Transverse colon (tissue), 4 donors: Measurements from ENCODE around the gene MED10. TPM values are rescaled to one million over a fixed set of nuclear protein-coding genes. Genes with fewer than 3 reads are reported as not detected.

ENCODE experiments used
- DNase-seq: peaks from one replicate; pipeline ENCODE4 v3.0.0-alpha.2; 2019
- H3K27ac ChIP-seq, 4 donors: fragments of 200-600 bp; sonication (generic); 2 replicates each; pipeline ENCODE4 v1.5.1; 2016 to 2018; ENCODE audit warnings: inconsistent platforms in 4 of 4
- H3K27me3 ChIP-seq: fragments of 200-600 bp; sonication (generic); 2 replicates; pipeline ENCODE4 v1.5.1; 2017; ENCODE audit warnings: inconsistent platforms
- H3K36me3 ChIP-seq, 4 donors: fragments of 200-600 bp; sonication (generic); 2 replicates each; pipeline ENCODE4 v1.5.1; 2017 to 2019; ENCODE audit warnings: inconsistent platforms in 4 of 4
- H3K4me1 ChIP-seq, 4 donors: fragments of 200-600 bp; sonication (generic); 2 replicates each; pipeline ENCODE4 v1.5.1; 2017 to 2020; ENCODE audit warnings: inconsistent platforms in 4 of 4
- H3K4me3 ChIP-seq, 4 donors: fragments of 200-600 bp; sonication (generic); 1 replicate in 1 of 4; 2 replicates in 3 of 4; pipeline versions ENCODE4 v1.5.1 to v1.6.1; 2017 to 2019; ENCODE audit warnings: inconsistent platforms in 4 of 4
- H3K9me3 ChIP-seq, 2 donors: fragments of 200-600 bp; sonication (generic); 2 replicates each; pipeline ENCODE4 v1.5.1; 2017 to 2019; ENCODE audit warnings: inconsistent platforms in 2 of 2
- CTCF ChIP-seq, 5 experiments: fragments of 200-600 bp in 3 of 5; fragments of 450-650 bp in 2 of 5; sonication (generic) in 3 of 5; IDR thresholded peaks; 1 replicate in 2 of 5; 2 replicates in 3 of 5; pipeline ENCODE4 v1.5.1; 2016 to 2017; ENCODE audit warnings: antibody characterized with exemption in 5 of 5, inconsistent platforms in 3 of 5, mild to moderate bottlenecking in 2 of 5, moderate library complexity in 1 of 5
- EP300 ChIP-seq: sonication (generic); formaldehyde crosslinking; IDR thresholded peaks from one replicate; pipeline ENCODE4 v1.6.1; 2017; ENCODE audit warnings: antibody characterized with exemption, low read depth
- POLR2A ChIP-seq: fragments of 450-650 bp; IDR thresholded peaks from one replicate; pipeline ENCODE4 v1.6.1; 2016; ENCODE audit warnings: antibody characterized with exemption, mild to moderate bottlenecking, moderate library complexity
- POLR2AphosphoS5 ChIP-seq, 3 donors: sonication (generic); formaldehyde crosslinking; IDR thresholded peaks; one replicate each; pipeline ENCODE4 v1.6.1; 2016; ENCODE audit warnings: antibody characterized with exemption in 3 of 3
- WGBS, 2 donors: methylation state at CpG; one replicate each; pipeline ENCODE4 v1.1.5; 2018; ENCODE audit warnings: low coverage in 1 of 2; 5-methylcytosine and 5-hydroxymethylcytosine counted together
- in situ Hi-C, 4 donors: fragments of 200-750 bp; cut with MboI; loops; one replicate each; pipeline versions ENCODE4 v1.15.0 to v1.15.1; 2017; ENCODE audit warnings: low sequenced_read_pairs in 3 of 4, low pct_ligation_motif_present in 1 of 4, low pct_unique_long_range_greater_than_20kb in 1 of 4
- intact Hi-C: fragments of 100-400 bp; cut with DNase I; formaldehyde crosslinking; loops from one replicate; pipeline ENCODE4 v1.15.1; 2023; ENCODE audit warnings: low total_unique reads
- total RNA-seq, 4 donors: library from RNA; depleted of rRNA; stranded (reverse); fragments of >200 nt; gene quantifications; one replicate each; pipeline ENCODE4 v1.1.0, GENCODE V29; 2016

The MED10 gene
- total RNA-seq, 4 donors from 2014 or later, result 9.4 to 25.1 (median 19.6) TPM

- H3K36me3 ChIP-seq, result no peaks in the 10 kb centered on the region
- H3K4me1 ChIP-seq, result no peaks in the 10 kb centered on the region
- no peak overlapping the region for H3K4me3 ChIP-seq
- no peak for TF ChIP-seq EP300
- TF ChIP-seq POLR2AphosphoS5 (IDR thresholded peaks at IDR 0.05), result no peak
- TF ChIP-seq CTCF (IDR thresholded peaks at IDR 0.05), result no peak
- TF ChIP-seq POLR2A, result no peak
- WGBS, 2 donors, result 93% methylated on average over 5 to 9 of the region's 9 CpGs
- intact Hi-C loops, result no loop called here
- H3K27me3 ChIP-seq, result peaks cover 21% of the 10 kb centered on the region
- no peaks in the 10 kb centered on the region for H3K9me3 ChIP-seq
- no peak for DNase-seq
- in situ Hi-C loops, result no loop called here
- H3K27ac ChIP-seq, result no peak overlapping the region
These were observed 6.5 kb upstream of the MED10 start for GRCh38 chr5:6384856-6385255.

- Histone ChIP-seq H3K9me3 (no peaks in the 10 kb centered on the region), H3K27me3 (peaks cover 21% of the 10 kb centered on the region), H3K36me3 (no peaks in the 10 kb centered on the region), H3K27ac (no peak overlapping the region), H3K4me1 (peaks cover 0 to 7% (median 3%) of the 10 kb centered on the region in 4 donors), H3K4me3 (no peak overlapping the region)
- in situ Hi-C loops, result no loop called here
- intact Hi-C loops, result no loop called here
- DNase-seq, result no peak
- WGBS, 2 donors, result 45 to 57% methylated on average over 2 to 4 of the region's 6 CpGs
- TF ChIP-seq POLR2A (no peak), CTCF (IDR thresholded peaks at IDR 0.05) (no peak), EP300 (no peak), POLR2AphosphoS5 (IDR thresholded peaks at IDR 0.05) (no peak)
These were observed 5.0 kb upstream of the MED10 start for GRCh38 chr5:6383376-6383775.

GRCh38 chr5:6379246-6379645 lies 899 bp upstream of the MED10 start:
- intact Hi-C loops, result loop anchor here (5.0 kb wide), 1 partner anchor 887 kb away; no protein-coding TSS in a partner anchor
- no peak for DNase-seq
- Histone ChIP-seq H3K9me3 (no peaks in the 10 kb centered on the region), H3K36me3 (peaks cover 0 to 24% (median 9%) of the 10 kb centered on the region in 4 donors), H3K27me3 (peaks cover 11% of the 10 kb centered on the region), H3K27ac (peak overlapping the region; percentile 57 to 94 (median 90)), H3K4me3 (peak overlapping the region in 1 of 4 donors; percentile 94), H3K4me1 (peaks cover 9 to 24% (median 18%) of the 10 kb centered on the region in 4 donors)
- TF ChIP-seq POLR2AphosphoS5 (IDR thresholded peaks at IDR 0.05), result no peak
- TF ChIP-seq EP300, result no peak
- TF ChIP-seq CTCF (IDR thresholded peaks at IDR 0.05), result no peak
- no peak for TF ChIP-seq POLR2A
- in situ Hi-C loops, result no loop called here
- 93 to 100% methylated on average over 4 of the region's 4 CpGs for WGBS, 2 donors

- Histone ChIP-seq H3K4me1 (peaks cover 9 to 24% (median 18%) of the 10 kb centered on the region in 4 donors), H3K27me3 (peaks cover 6% of the 10 kb centered on the region), H3K9me3 (no peaks in the 10 kb centered on the region), H3K4me3 (peak overlapping the region in 3 of 4 donors; percentile 92 to 99 (median 94)), H3K36me3 (peaks cover 0 to 29% (median 11%) of the 10 kb centered on the region in 4 donors), H3K27ac (peak overlapping the region; percentile 57 to 94 (median 90))
- 0 to 20% methylated on average over 2 to 8 of the region's 8 CpGs for WGBS, 2 donors
- TF ChIP-seq POLR2A, result no peak
- peak in 1 of 3 donors; percentile 2 for TF ChIP-seq POLR2AphosphoS5 (IDR thresholded peaks at IDR 0.05)
- TF ChIP-seq EP300, result no peak
- no peak for DNase-seq
- intact Hi-C loops, result loop anchor here (5.0 kb wide), 1 partner anchor 886 kb away; no protein-coding TSS in a partner anchor
- in situ Hi-C loops, result no loop called here
These were observed 388 bp upstream of the MED10 start for GRCh38 chr5:6378766-6379103.

- no peak for DNase-seq
- 20% methylated on average over 6 of the region's 6 CpGs; no CpG with 5 or more reads in 1 of the 2 donors for WGBS, 2 donors
- H3K4me3 ChIP-seq, result peak overlapping the region; percentile 72 to 99 (median 93)
These were observed 804 bp downstream of the MED10 start for GRCh38 chr5:6377582-6377904.

More at GRCh38 chr5:6377582-6377904, 804 bp downstream of the MED10 start:
- Histone ChIP-seq H3K4me1 (peaks cover 9 to 24% (median 18%) of the 10 kb centered on the region in 4 donors), H3K27ac (peak overlapping the region; percentile 88 to 94 (median 90)), H3K9me3 (no peaks in the 10 kb centered on the region), H3K27me3 (no peaks in the 10 kb centered on the region), H3K36me3 (peaks cover 0 to 41% (median 17%) of the 10 kb centered on the region in 4 donors)
- intact Hi-C loops, result loop anchor here (5.0 kb wide), 1 partner anchor 885 kb away; no protein-coding TSS in a partner anchor
- in situ Hi-C loops, result no loop called here
- TF ChIP-seq POLR2AphosphoS5 (IDR thresholded peaks at IDR 0.05) (no peak), CTCF (IDR thresholded peaks at IDR 0.05) (no peak), EP300 (no peak), POLR2A (no peak)
